HepG2 (cell line): ENCODE results near the gene MDM4.

Source experiments
- CBX2 ChIP-seq, 2 experiments: fragments of 200-600 bp in 1 of 2; sonication (generic); formaldehyde crosslinking in 1 of 2; IDR thresholded peaks; 2 replicates each; pipeline versions ENCODE4 v1.7.0 to v1.8.1; 2018 to 2022; ENCODE audit warnings: low read depth in 2 of 2, low read length in 1 of 2, mild to moderate bottlenecking in 1 of 2, missing genetic modification reagents in 1 of 2
- CTCF ChIP-seq: sonication (generic); formaldehyde crosslinking; IDR thresholded peaks from 2 replicates; pipeline ENCODE4 v1.5.0; 2020; ENCODE audit warnings: mild to moderate bottlenecking, missing genetic modification reagents, moderate library complexity
- EZH2 ChIP-seq: conservative IDR thresholded peaks from 2 replicates; pipeline ENCODE4 v1.6.1; 2012; ENCODE audit warnings: mild to moderate bottlenecking, low read depth, low read length, moderate library complexity
- SALL2 ChIP-seq: sonication (generic); formaldehyde crosslinking; IDR thresholded peaks from 2 replicates; pipeline ENCODE4 v1.8.1; 2023; ENCODE audit warnings: mild to moderate bottlenecking, missing genetic modification reagents, inconsistent platforms
- SMAD1 ChIP-seq: sonication (generic); formaldehyde crosslinking; IDR thresholded peaks from 2 replicates; pipeline ENCODE4 v1.4.0; 2020; ENCODE audit warnings: missing genetic modification reagents, low read depth, mild to moderate bottlenecking, borderline replicate concordance
- SUZ12 ChIP-seq: fragments of 150-350 bp; IDR thresholded peaks from 2 replicates; pipeline ENCODE4 v1.6.1; 2014; ENCODE audit warnings: low read depth, low read length
- TAF1 ChIP-seq: sonication (generic); formaldehyde crosslinking; IDR thresholded peaks from 2 replicates; pipeline ENCODE4 v1.4.0; 2020; ENCODE audit warnings: missing genetic modification reagents
- XRCC5 ChIP-seq: fragments of 200-400 bp; formaldehyde crosslinking; optimal IDR thresholded peaks from 2 replicates; pipeline ENCODE3; 2017; ENCODE audit warnings: mild to moderate bottlenecking, low read length
- ZBTB25 ChIP-seq: IDR thresholded peaks from 2 replicates; pipeline ENCODE4 v1.6.1; 2018; ENCODE audit warnings: missing genetic modification reagents
- ZNF225 ChIP-seq: sonication (generic); formaldehyde crosslinking; IDR thresholded peaks from 2 replicates; pipeline ENCODE4 v1.4.0; 2020; ENCODE audit warnings: mild to moderate bottlenecking, missing genetic modification reagents
- ZNF24 ChIP-seq: fragments of 450-650 bp; IDR thresholded peaks from 2 replicates; pipeline ENCODE4 v1.6.1; 2017; ENCODE audit warnings: antibody characterized with exemption, mild to moderate bottlenecking
- TF ChIP-seq, protein P1 (sequence below), 2 experiments: sonication (generic) in 1 of 2; formaldehyde crosslinking in 1 of 2; IDR thresholded peaks; 2 replicates each; pipeline versions ENCODE4 v1.5.1 to v1.6.1; 2011 to 2020; ENCODE audit warnings: borderline replicate concordance in 1 of 2, low read depth in 1 of 2, low read length in 1 of 2, mild to moderate bottlenecking in 1 of 2, missing genetic modification reagents in 1 of 2, moderate library complexity in 1 of 2

DNA sequence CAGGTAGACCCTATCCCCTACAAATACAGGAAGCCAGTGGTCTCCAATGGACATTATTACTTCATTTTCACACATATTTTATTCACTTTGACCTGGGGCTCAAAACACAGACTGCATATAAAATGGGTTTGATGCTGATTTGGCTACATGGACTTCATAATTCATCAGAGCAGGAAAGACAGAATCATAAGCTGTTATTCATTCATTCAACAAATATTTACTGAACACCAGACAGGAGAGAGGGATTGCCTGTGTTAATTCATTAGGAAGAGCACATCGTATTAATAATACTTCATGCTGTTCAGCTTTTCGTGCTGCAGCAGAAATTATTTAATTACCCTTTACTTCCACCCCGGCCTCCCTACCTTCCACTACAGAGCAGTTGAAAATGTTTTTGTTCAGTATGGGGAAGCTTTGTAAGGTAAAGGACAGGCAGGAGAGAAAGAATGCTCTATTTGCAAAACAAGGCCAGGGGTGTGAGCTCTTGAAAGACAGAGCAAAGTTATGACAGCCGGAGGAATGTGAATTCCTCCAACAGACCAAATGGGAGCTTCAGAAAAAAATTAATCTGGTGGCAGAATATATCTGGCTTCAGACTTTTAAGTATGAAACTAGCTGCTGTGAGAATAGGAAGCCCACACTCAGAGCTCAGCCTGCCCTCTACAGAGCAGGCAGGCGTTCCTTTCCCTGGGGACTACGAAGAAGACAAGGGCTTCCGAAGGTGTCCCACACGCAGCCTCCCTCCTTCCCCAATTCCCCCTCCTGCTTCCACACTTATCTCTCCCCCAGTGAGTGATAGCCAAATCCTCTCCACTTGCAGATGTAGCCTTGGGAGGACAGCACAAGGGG, 58.0 kb downstream of the MDM4 start:
- TF ChIP-seq ZBTB25 (CRISPR knock-in tag) (no peak), SALL2 (CRISPR knock-in tag) (no peak), CTCF (CRISPR knock-in tag) (no peak), ZNF24 (no peak), SUZ12 (no peak), SMAD1 (CRISPR knock-in tag) (no peak), XRCC5 (no peak), CBX2 (IDR thresholded peaks at IDR 0.05; ENCODE audit: low read depth, low read length) (no peak), CBX2 (CRISPR knock-in tag; IDR thresholded peaks at IDR 0.05; ENCODE audit: low read depth) (no peak), TAF1 (no peak), EZH2 (no peak), ZNF225 (no peak)
- TF ChIP-seq, protein P1, sequence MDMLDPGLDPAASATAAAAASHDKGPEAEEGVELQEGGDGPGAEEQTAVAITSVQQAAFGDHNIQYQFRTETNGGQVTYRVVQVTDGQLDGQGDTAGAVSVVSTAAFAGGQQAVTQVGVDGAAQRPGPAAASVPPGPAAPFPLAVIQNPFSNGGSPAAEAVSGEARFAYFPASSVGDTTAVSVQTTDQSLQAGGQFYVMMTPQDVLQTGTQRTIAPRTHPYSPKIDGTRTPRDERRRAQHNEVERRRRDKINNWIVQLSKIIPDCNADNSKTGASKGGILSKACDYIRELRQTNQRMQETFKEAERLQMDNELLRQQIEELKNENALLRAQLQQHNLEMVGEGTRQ (IDR thresholded peaks at IDR 0.05; ENCODE audit: low read depth, low read length) = no peak
- TF ChIP-seq, protein P1 (CRISPR knock-in tag; IDR thresholded peaks at IDR 0.05; ENCODE audit: borderline replicate concordance) = no peak
